Calu3 (cell line): ENCODE measurements around the gene PWP1. TPM values are rescaled to one million over a fixed set of nuclear protein-coding genes. Genes with fewer than 3 reads are reported as not detected.

Experiments used
- BruUV-seq: library from RNA; stranded (reverse); fragments of 400-500 nt; replicated peaks from 2 replicates; lab custom pipeline; 2021; lab: Mats Ljungman, UMichigan
- CTCF ChIA-PET: fragments of 300-600 bp; sonication (Branson Sonifier 250); formaldehyde crosslinking; loops from one replicate; lab custom pipeline; 2022; ENCODE audit warnings: antibody characterized with exemption; lab: Charles Lee
- DNase-seq: peaks from one replicate; pipeline ENCODE4 v3.0.0; 2022
- H3K27ac Mint-ChIP-seq: one replicate; pipeline ENCODE4 v1.8.0; 2022; ENCODE audit warnings: mixed read lengths; ENCODE audit not compliant: unreplicated experiment
- H3K27me3 Mint-ChIP-seq: one replicate; pipeline ENCODE4 v1.8.0; 2022; ENCODE audit warnings: mixed read lengths; ENCODE audit not compliant: unreplicated experiment
- H3K36me3 Mint-ChIP-seq: one replicate; pipeline ENCODE4 v1.8.0; 2022; ENCODE audit warnings: mild to moderate bottlenecking, moderate library complexity, mixed read lengths; ENCODE audit not compliant: insufficient read depth, unreplicated experiment
- H3K4me1 Mint-ChIP-seq: one replicate; pipeline ENCODE4 v1.8.0; 2022; ENCODE audit warnings: mild to moderate bottlenecking, low read depth, mixed read lengths; ENCODE audit not compliant: unreplicated experiment
- H3K4me3 Mint-ChIP-seq: one replicate; pipeline ENCODE4 v1.8.0; 2022; ENCODE audit warnings: mild to moderate bottlenecking, low read depth, moderate library complexity, mixed read lengths; ENCODE audit not compliant: unreplicated experiment
- H3K9me3 Mint-ChIP-seq: one replicate; pipeline ENCODE4 v1.8.0; 2022; ENCODE audit warnings: low read depth, mixed read lengths; ENCODE audit not compliant: unreplicated experiment
- intact Hi-C: fragments of 100-400 bp; cut with micrococcal nuclease; formaldehyde crosslinking; loops from one replicate; pipeline ENCODE4 v1.10.0; 2022; ENCODE audit not compliant: unreplicated experiment
- total RNA-seq: library from RNA; stranded (reverse); gene quantifications from 2 replicates; pipeline ENCODE4 v1.2.3, GENCODE V29; 2022
- TF ChIP-seq, protein P1 (sequence below): fragments of 200-600 bp; IDR thresholded peaks from one replicate; pipeline ENCODE4 v1.8.0; 2022; ENCODE audit warnings: antibody characterized with exemption; ENCODE audit not compliant: unreplicated experiment

The PWP1 gene
- total RNA-seq, 1 experiment from 2014 or later = 60.5 TPM

DNA sequence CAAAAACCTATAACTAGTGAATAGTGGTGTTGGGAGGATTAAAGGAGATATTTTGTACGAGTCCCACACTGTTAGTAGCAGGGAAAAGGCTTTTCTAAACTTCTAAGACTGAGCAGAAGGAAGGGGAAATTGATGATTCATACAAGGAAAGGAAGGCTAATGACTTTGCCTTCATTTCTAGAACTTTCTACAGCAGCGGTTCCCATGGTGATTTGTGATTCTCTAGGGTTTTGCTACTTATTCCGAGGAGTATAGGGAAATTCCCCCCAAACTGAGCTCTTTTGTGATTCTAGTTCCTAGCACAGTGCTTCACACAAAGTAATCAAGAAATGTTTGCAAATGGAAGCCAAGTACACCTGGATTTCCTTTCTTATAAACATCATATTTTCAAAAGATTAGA, 23.8 kb upstream of the PWP1 start:
- no TSS peak for BruUV-seq
- Mint-ChIP-seq H3K4me3 (no peak overlapping the region), H3K27ac (no peak overlapping the region), H3K9me3 (no peaks in the 10 kb centered on the region), H3K27me3 (peaks cover 45% of the 10 kb centered on the region), H3K36me3 (no peaks in the 10 kb centered on the region), H3K4me1 (no peaks in the 10 kb centered on the region)
- DNase-seq = no peak
- CTCF ChIA-PET = interaction anchor here (1.3 kb wide), 1 partner anchor 9 kb away, joined by 3 read pairs; no protein-coding TSS in a partner anchor
- TF ChIP-seq, protein P1, sequence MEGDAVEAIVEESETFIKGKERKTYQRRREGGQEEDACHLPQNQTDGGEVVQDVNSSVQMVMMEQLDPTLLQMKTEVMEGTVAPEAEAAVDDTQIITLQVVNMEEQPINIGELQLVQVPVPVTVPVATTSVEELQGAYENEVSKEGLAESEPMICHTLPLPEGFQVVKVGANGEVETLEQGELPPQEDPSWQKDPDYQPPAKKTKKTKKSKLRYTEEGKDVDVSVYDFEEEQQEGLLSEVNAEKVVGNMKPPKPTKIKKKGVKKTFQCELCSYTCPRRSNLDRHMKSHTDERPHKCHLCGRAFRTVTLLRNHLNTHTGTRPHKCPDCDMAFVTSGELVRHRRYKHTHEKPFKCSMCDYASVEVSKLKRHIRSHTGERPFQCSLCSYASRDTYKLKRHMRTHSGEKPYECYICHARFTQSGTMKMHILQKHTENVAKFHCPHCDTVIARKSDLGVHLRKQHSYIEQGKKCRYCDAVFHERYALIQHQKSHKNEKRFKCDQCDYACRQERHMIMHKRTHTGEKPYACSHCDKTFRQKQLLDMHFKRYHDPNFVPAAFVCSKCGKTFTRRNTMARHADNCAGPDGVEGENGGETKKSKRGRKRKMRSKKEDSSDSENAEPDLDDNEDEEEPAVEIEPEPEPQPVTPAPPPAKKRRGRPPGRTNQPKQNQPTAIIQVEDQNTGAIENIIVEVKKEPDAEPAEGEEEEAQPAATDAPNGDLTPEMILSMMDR = no peak
- intact Hi-C loops = no loop called here

- Mint-ChIP-seq H3K4me3 (no peak overlapping the region), H3K27me3 (peaks cover 52% of the 10 kb centered on the region), H3K27ac (no peak overlapping the region), H3K4me1 (no peaks in the 10 kb centered on the region), H3K9me3 (no peaks in the 10 kb centered on the region), H3K36me3 (no peaks in the 10 kb centered on the region)
- intact Hi-C loops = no loop called here
- no TSS peak for BruUV-seq
- CTCF ChIA-PET = interaction anchor here (1.3 kb wide), 1 partner anchor 8 kb away, joined by 3 read pairs; no protein-coding TSS in a partner anchor
- TF ChIP-seq, protein P1 = no peak
- DNase-seq = no peak
Measured at GRCh38 chr12:107662484-107662883, 23.1 kb upstream of the PWP1 start.

GRCh38 chr12:107663277-107663676, 22.3 kb upstream of the PWP1 start:
- Mint-ChIP-seq H3K9me3 (no peaks in the 10 kb centered on the region), H3K4me1 (no peaks in the 10 kb centered on the region), H3K36me3 (no peaks in the 10 kb centered on the region), H3K4me3 (no peak overlapping the region), H3K27ac (no peak overlapping the region), H3K27me3 (peaks cover 60% of the 10 kb centered on the region)
- TF ChIP-seq, protein P1 = no peak
- no peak for DNase-seq
- CTCF ChIA-PET = no interaction called here
- BruUV-seq = no TSS peak
- intact Hi-C loops = no loop called here

GRCh38 chr12:107666009-107666408, 19.6 kb upstream of the PWP1 start:
- DNase-seq = no peak
- no peak overlapping the region for H3K27ac Mint-ChIP-seq
- no peak overlapping the region for H3K4me3 Mint-ChIP-seq
- H3K36me3 Mint-ChIP-seq = no peaks in the 10 kb centered on the region
- intact Hi-C loops = no loop called here
- no TSS peak for BruUV-seq
- H3K4me1 Mint-ChIP-seq = no peaks in the 10 kb centered on the region
- no peaks in the 10 kb centered on the region for H3K9me3 Mint-ChIP-seq
- TF ChIP-seq, protein P1 = no peak
- CTCF ChIA-PET = interaction anchor here (1.0 kb wide), 1 partner anchor 10 kb away, joined by 4 read pairs; no protein-coding TSS in a partner anchor
- peaks cover 87% of the 10 kb centered on the region for H3K27me3 Mint-ChIP-seq
